PC-3 (cell line): Measurements from ENCODE around the gene SGTA.

Experiments used
- EZH2 ChIP-seq: fragments of 300-600 bp; sonication (generic); IDR thresholded peaks from one replicate; pipeline ENCODE4 v1.6.1; 2017; ENCODE audit warnings: antibody characterized with exemption, mild to moderate bottlenecking, low read length; ENCODE audit not compliant: unreplicated experiment
- EZH2phosphoT487 ChIP-seq: fragments of 300-600 bp; sonication (generic); IDR thresholded peaks from 2 replicates; pipeline ENCODE4 v1.6.1; 2018; ENCODE audit warnings: mild to moderate bottlenecking, antibody characterized with exemption, low read length, borderline replicate concordance
- TF ChIP-seq, protein P1 (sequence below): fragments of 300-600 bp; sonication (generic); conservative IDR thresholded peaks from 2 replicates; pipeline ENCODE4 v1.5.1; 2017; ENCODE audit warnings: antibody characterized with exemption, low read depth, mild to moderate bottlenecking, low read length

DNA sequence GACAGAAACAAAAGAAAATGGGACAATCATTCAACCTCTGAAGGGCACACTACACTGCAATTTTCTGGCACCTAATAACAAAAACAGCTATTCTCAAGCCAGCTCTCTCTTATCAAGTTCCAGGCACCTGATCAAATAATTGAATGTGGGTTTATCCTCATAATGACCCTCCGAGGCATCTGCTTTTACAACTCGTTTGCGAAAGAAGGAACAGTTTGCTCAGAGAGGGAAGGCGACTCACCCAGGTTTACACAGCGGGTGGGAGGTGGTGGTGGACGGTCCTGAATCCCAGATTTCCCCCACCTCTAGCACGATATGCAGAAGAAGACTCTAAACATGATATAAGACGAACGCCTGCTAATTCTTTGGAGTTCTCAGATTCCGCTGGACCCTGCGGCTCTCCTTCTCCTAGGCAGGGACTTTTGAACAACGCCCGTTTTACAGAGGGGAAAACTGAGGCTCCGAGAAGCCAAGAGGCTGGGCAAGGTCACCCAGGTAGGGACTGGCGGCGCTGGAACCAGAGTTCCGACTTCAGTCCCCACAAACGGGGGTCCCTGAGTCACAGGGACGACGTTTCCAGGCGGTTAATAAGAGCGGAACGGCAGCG lies 641 bp downstream of the SGTA start:
- TF ChIP-seq, protein P1, sequence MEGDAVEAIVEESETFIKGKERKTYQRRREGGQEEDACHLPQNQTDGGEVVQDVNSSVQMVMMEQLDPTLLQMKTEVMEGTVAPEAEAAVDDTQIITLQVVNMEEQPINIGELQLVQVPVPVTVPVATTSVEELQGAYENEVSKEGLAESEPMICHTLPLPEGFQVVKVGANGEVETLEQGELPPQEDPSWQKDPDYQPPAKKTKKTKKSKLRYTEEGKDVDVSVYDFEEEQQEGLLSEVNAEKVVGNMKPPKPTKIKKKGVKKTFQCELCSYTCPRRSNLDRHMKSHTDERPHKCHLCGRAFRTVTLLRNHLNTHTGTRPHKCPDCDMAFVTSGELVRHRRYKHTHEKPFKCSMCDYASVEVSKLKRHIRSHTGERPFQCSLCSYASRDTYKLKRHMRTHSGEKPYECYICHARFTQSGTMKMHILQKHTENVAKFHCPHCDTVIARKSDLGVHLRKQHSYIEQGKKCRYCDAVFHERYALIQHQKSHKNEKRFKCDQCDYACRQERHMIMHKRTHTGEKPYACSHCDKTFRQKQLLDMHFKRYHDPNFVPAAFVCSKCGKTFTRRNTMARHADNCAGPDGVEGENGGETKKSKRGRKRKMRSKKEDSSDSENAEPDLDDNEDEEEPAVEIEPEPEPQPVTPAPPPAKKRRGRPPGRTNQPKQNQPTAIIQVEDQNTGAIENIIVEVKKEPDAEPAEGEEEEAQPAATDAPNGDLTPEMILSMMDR: no peak
- TF ChIP-seq EZH2phosphoT487: no peak
- TF ChIP-seq EZH2: no peak
